H1 (cell line): ENCODE measurements around the gene SV2A. TPM values are rescaled to one million over a fixed set of nuclear protein-coding genes. Genes with fewer than 3 reads are reported as not detected.

Experiments
- ASH2L ChIP-seq: fragments of 200-600, 300-600 bp; sonication (generic); IDR thresholded peaks from one replicate; pipeline ENCODE4 v1.7.1; 2017; ENCODE audit warnings: low read length
- BCL11A ChIP-seq, 2 experiments: IDR thresholded peaks; one replicate each; pipeline ENCODE4 v1.6.1; 2011; ENCODE audit warnings: low read depth in 2 of 2, low read length in 2 of 2, mild to moderate bottlenecking in 2 of 2
- POLR2A ChIP-seq, 2 experiments: IDR thresholded peaks; 1 replicate in 1 of 2; 2 replicates in 1 of 2; pipeline ENCODE4 v1.6.1; 2011; ENCODE audit warnings: low read depth in 2 of 2, low read length in 2 of 2, mild to moderate bottlenecking in 2 of 2; ENCODE audit errors: control extremely low read depth in 1 of 2
- SIX5 ChIP-seq: IDR thresholded peaks from 2 replicates; pipeline ENCODE4 v1.6.1; 2011; ENCODE audit warnings: mild to moderate bottlenecking, low read depth, low read length
- polyA plus RNA-seq, 7 experiments: library from polyadenylated mRNA; depleted of rRNA in 3 of 7; stranded (reverse) in 5 of 7; unstranded in 2 of 7; fragments of >200 nt in 5 of 7; fragments of 200-250 nt in 2 of 7; gene quantifications; 1 replicate in 5 of 7; 2 replicates in 1 of 7; 4 replicates in 1 of 7; pipeline versions ENCODE4 v1.2.1 to v1.2.3, GENCODE V29; 2011 to 2013; ENCODE audit warnings: missing spikeins in 2 of 7, mixed read lengths in 2 of 7
- total RNA-seq: library from RNA; stranded (reverse); fragmentation: NEBNext Ultra II Directional; extraction: Animal tissue kit (Norgen Biotek cat#: 25700); gene quantifications from 2 replicates; pipeline ENCODE4 v1.2.1, GENCODE V29; 2021
- TF ChIP-seq, protein P1 (sequence below), 3 experiments: IDR thresholded peaks; 1 replicate in 2 of 3; 2 replicates in 1 of 3; pipeline versions ENCODE4 v1.5.1 to v1.6.1; 2011; ENCODE audit warnings: low read length in 3 of 3, mild to moderate bottlenecking in 3 of 3, inconsistent platforms in 2 of 3, low read depth in 1 of 3, moderate library complexity in 1 of 3; ENCODE audit not compliant: insufficient read depth in 1 of 3; ENCODE audit errors: control extremely low read depth in 1 of 3
- TF ChIP-seq, protein P2 (sequence below): fragments of 300-600 bp; sonication (generic); IDR thresholded peaks from 2 replicates; pipeline ENCODE4 v1.7.1; 2012; ENCODE audit warnings: low read length, moderate library complexity, mild to moderate bottlenecking, inconsistent platforms; ENCODE audit not compliant: insufficient replicate concordance

The SV2A gene
- total and polyA plus RNA-seq, 2 of the 8 experiments (the other 6 are each of a cell fraction or from before 2014, with no cell fraction given) = 41.8 to 51.8 TPM

DNA sequence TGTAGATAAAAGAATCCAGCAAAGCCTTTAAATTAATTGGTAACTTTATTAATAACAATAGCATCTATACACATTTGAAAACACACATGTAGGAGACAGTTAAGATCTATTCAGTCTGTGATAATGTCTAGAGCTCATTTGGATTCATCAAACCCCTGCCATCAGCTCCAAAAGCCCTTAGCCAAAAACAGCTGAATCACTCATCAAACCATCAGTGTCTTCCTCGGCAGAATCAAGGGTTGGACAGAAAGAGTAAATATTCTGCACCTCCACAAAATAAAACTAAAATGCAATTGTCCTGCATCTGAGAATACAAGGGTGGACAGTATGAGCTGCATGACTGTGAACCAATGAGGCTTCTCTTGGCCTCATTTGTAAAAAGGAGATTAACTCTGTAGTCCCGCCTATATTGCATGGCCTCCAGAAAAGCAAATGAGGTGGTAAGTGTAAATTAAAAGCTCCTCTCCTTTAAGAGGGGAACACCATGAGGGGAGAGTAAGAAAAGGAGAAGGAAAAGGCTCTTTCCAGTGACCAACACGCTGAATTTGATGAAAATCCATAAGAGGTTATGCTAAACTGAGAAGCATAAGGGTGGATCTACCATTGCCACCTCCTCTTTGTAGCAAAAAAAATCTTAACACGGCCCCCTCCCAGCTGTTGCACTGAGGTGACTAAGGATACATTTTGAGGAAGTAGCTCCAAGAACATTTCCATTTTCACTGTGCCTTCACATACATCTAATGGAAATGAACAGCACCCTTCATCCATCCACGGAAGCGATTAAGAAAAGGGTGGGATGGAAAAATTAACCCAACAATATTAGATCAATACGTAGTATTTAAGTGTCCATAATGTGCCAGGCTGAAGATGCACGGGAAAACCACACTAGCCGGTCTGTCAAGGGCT, 33.0 kb downstream of the SV2A start (continued):
- TF ChIP-seq, protein P1, sequence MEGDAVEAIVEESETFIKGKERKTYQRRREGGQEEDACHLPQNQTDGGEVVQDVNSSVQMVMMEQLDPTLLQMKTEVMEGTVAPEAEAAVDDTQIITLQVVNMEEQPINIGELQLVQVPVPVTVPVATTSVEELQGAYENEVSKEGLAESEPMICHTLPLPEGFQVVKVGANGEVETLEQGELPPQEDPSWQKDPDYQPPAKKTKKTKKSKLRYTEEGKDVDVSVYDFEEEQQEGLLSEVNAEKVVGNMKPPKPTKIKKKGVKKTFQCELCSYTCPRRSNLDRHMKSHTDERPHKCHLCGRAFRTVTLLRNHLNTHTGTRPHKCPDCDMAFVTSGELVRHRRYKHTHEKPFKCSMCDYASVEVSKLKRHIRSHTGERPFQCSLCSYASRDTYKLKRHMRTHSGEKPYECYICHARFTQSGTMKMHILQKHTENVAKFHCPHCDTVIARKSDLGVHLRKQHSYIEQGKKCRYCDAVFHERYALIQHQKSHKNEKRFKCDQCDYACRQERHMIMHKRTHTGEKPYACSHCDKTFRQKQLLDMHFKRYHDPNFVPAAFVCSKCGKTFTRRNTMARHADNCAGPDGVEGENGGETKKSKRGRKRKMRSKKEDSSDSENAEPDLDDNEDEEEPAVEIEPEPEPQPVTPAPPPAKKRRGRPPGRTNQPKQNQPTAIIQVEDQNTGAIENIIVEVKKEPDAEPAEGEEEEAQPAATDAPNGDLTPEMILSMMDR (IDR thresholded peaks at IDR 0.05; ENCODE audit: control extremely low read depth in 1 of 3, insufficient read depth in 1 of 3, low read depth in 1 of 3, low read length in 3 of 3) = no peak
- TF ChIP-seq POLR2A (IDR thresholded peaks at IDR 0.05; ENCODE audit: control extremely low read depth in 1 of 2, low read depth in 2 of 2, low read length in 2 of 2) (peak in 1 of 2 experiments; percentile 10; a peak in 1 of 3 replicates), ASH2L (peak; percentile 11), SIX5 (no peak), BCL11A (IDR thresholded peaks at IDR 0.05; ENCODE audit: low read depth in 2 of 2, low read length in 2 of 2) (no peak)
- TF ChIP-seq, protein P2, sequence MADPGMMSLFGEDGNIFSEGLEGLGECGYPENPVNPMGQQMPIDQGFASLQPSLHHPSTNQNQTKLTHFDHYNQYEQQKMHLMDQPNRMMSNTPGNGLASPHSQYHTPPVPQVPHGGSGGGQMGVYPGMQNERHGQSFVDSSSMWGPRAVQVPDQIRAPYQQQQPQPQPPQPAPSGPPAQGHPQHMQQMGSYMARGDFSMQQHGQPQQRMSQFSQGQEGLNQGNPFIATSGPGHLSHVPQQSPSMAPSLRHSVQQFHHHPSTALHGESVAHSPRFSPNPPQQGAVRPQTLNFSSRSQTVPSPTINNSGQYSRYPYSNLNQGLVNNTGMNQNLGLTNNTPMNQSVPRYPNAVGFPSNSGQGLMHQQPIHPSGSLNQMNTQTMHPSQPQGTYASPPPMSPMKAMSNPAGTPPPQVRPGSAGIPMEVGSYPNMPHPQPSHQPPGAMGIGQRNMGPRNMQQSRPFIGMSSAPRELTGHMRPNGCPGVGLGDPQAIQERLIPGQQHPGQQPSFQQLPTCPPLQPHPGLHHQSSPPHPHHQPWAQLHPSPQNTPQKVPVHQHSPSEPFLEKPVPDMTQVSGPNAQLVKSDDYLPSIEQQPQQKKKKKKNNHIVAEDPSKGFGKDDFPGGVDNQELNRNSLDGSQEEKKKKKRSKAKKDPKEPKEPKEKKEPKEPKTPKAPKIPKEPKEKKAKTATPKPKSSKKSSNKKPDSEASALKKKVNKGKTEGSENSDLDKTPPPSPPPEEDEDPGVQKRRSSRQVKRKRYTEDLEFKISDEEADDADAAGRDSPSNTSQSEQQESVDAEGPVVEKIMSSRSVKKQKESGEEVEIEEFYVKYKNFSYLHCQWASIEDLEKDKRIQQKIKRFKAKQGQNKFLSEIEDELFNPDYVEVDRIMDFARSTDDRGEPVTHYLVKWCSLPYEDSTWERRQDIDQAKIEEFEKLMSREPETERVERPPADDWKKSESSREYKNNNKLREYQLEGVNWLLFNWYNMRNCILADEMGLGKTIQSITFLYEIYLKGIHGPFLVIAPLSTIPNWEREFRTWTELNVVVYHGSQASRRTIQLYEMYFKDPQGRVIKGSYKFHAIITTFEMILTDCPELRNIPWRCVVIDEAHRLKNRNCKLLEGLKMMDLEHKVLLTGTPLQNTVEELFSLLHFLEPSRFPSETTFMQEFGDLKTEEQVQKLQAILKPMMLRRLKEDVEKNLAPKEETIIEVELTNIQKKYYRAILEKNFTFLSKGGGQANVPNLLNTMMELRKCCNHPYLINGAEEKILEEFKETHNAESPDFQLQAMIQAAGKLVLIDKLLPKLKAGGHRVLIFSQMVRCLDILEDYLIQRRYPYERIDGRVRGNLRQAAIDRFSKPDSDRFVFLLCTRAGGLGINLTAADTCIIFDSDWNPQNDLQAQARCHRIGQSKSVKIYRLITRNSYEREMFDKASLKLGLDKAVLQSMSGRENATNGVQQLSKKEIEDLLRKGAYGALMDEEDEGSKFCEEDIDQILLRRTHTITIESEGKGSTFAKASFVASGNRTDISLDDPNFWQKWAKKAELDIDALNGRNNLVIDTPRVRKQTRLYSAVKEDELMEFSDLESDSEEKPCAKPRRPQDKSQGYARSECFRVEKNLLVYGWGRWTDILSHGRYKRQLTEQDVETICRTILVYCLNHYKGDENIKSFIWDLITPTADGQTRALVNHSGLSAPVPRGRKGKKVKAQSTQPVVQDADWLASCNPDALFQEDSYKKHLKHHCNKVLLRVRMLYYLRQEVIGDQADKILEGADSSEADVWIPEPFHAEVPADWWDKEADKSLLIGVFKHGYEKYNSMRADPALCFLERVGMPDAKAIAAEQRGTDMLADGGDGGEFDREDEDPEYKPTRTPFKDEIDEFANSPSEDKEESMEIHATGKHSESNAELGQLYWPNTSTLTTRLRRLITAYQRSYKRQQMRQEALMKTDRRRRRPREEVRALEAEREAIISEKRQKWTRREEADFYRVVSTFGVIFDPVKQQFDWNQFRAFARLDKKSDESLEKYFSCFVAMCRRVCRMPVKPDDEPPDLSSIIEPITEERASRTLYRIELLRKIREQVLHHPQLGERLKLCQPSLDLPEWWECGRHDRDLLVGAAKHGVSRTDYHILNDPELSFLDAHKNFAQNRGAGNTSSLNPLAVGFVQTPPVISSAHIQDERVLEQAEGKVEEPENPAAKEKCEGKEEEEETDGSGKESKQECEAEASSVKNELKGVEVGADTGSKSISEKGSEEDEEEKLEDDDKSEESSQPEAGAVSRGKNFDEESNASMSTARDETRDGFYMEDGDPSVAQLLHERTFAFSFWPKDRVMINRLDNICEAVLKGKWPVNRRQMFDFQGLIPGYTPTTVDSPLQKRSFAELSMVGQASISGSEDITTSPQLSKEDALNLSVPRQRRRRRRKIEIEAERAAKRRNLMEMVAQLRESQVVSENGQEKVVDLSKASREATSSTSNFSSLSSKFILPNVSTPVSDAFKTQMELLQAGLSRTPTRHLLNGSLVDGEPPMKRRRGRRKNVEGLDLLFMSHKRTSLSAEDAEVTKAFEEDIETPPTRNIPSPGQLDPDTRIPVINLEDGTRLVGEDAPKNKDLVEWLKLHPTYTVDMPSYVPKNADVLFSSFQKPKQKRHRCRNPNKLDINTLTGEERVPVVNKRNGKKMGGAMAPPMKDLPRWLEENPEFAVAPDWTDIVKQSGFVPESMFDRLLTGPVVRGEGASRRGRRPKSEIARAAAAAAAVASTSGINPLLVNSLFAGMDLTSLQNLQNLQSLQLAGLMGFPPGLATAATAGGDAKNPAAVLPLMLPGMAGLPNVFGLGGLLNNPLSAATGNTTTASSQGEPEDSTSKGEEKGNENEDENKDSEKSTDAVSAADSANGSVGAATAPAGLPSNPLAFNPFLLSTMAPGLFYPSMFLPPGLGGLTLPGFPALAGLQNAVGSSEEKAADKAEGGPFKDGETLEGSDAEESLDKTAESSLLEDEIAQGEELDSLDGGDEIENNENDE = no peak
